HG03378 (cell line): ENCODE data around the gene LRMDA.

Source experiments
- ATAC-seq: cut with Tn5 transposase; IDR thresholded peaks from one replicate; pipeline ENCODE4 v1.9.1; 2021; ENCODE audit warnings: mild to moderate bottlenecking, moderate library complexity; ENCODE audit not compliant: unreplicated experiment

LRMDA gene

GRCh38 chr10:76031769-76032699 lies 600.6 kb downstream of the LRMDA start:
- no peak for ATAC-seq

- ATAC-seq: no peak
These were observed 601.2 kb downstream of the LRMDA start for GRCh38 chr10:76032700-76033039.

- ATAC-seq: no peak
These were observed 602.2 kb downstream of the LRMDA start for GRCh38 chr10:76033457-76034196.

GRCh38 chr10:76034353-76035205 lies 603.2 kb downstream of the LRMDA start:
- no peak for ATAC-seq

- ATAC-seq: no peak
These were observed 604.0 kb downstream of the LRMDA start for GRCh38 chr10:76035206-76036110.

- peak; percentile 55 for ATAC-seq
These were observed 604.9 kb downstream of the LRMDA start for GRCh38 chr10:76036111-76036940.

- ATAC-seq: no peak
These were observed 605.5 kb downstream of the LRMDA start for GRCh38 chr10:76036962-76037361.

GRCh38 chr10:76037531-76038155 lies 606.2 kb downstream of the LRMDA start:
- no peak for ATAC-seq

GRCh38 chr10:76038696-76039095 lies 607.3 kb downstream of the LRMDA start:
- no peak for ATAC-seq

GRCh38 chr10:76040107-76040829 lies 608.8 kb downstream of the LRMDA start:
- no peak for ATAC-seq

- ATAC-seq: no peak
These were observed 609.4 kb downstream of the LRMDA start for GRCh38 chr10:76040830-76041220.

- ATAC-seq: no peak
These were observed 610.1 kb downstream of the LRMDA start for GRCh38 chr10:76041551-76041950.

- ATAC-seq: no peak
These were observed 611.8 kb downstream of the LRMDA start for GRCh38 chr10:76043261-76043660.

GRCh38 chr10:76044751-76045150 lies 613.3 kb downstream of the LRMDA start:
- ATAC-seq: no peak

GRCh38 chr10:76045174-76045573 lies 613.8 kb downstream of the LRMDA start:
- no peak for ATAC-seq

- ATAC-seq: no peak
These were observed 616.1 kb downstream of the LRMDA start for GRCh38 chr10:76047521-76047920.

- no peak for ATAC-seq
These were observed 618.3 kb downstream of the LRMDA start for GRCh38 chr10:76049581-76050290.

- no peak for ATAC-seq
These were observed 618.8 kb downstream of the LRMDA start for GRCh38 chr10:76050291-76050625.
